Measurements from ENCODE around the gene S100P.

The S100P gene

GRCh38 chr4:6727943-6728250 is 34.2 kb downstream of the S100P start:
- TF ChIP-seq CTCF (IDR thresholded peaks at IDR 0.05; ENCODE audit: low read depth, low read length): no peak
- no peak overlapping the region for H3K4me3 ChIP-seq (ENCODE audit: low read depth, low read length)

GRCh38 chr4:6728320-6729029 is 34.8 kb downstream of the S100P start:
- TF ChIP-seq CTCF (IDR thresholded peaks at IDR 0.05; ENCODE audit: low read depth, low read length): no peak
- H3K4me3 ChIP-seq (ENCODE audit: low read depth, low read length): no peak overlapping the region

- no peak for TF ChIP-seq CTCF (IDR thresholded peaks at IDR 0.05; ENCODE audit: low read depth, low read length)
Observed at GRCh38 chr4:6730603-6731317, 37.1 kb downstream of the S100P start.

GRCh38 chr4:6731318-6731675 is 37.6 kb downstream of the S100P start:
- H3K4me3 ChIP-seq (ENCODE audit: low read depth, low read length): no peak overlapping the region
- no peak for TF ChIP-seq CTCF (IDR thresholded peaks at IDR 0.05; ENCODE audit: low read depth, low read length)

More at GRCh38 chr4:6730603-6731317, 37.1 kb downstream of the S100P start:
- H3K4me3 ChIP-seq (ENCODE audit: low read depth, low read length): no peak overlapping the region

GRCh38 chr4:6731780-6732179 is 38.1 kb downstream of the S100P start:
- TF ChIP-seq CTCF (IDR thresholded peaks at IDR 0.05; ENCODE audit: low read depth, low read length): no peak
- H3K4me3 ChIP-seq (ENCODE audit: low read depth, low read length): no peak overlapping the region

GRCh38 chr4:6732441-6733357 is 39.0 kb downstream of the S100P start:
- TF ChIP-seq CTCF (IDR thresholded peaks at IDR 0.05; ENCODE audit: low read depth, low read length): no peak
- H3K4me3 ChIP-seq (ENCODE audit: low read depth, low read length): no peak overlapping the region

All from WI38 (cell line).